ENCODE data around the gene SHROOM3.

GRCh38 chr4:76821641-76822040 lies 386.6 kb downstream of the SHROOM3 start:
- TF ChIP-seq CTCF (IDR thresholded peaks at IDR 0.05) (no peak), POLR2A (IDR thresholded peaks at IDR 0.05) (no peak)

Data from body of pancreas (tissue), 4 donors.